Endothelial cell of umbilical vein (primary cell): ENCODE data around the gene OR51L1. TPM values are rescaled to one million over a fixed set of nuclear protein-coding genes. Genes with fewer than 3 reads are reported as not detected.

Source experiments
- BruUV-seq: library from RNA; stranded (reverse); fragments of 400-500 nt; replicated peaks from 2 replicates; lab custom pipeline; 2021; lab: Mats Ljungman, UMichigan
- CTCF ChIA-PET: fragments of 300-600, 350-600 bp; sonication (Branson Sonifier 250); formaldehyde crosslinking; loops from one replicate; lab custom pipeline; 2021; ENCODE audit warnings: antibody characterized with exemption, inconsistent platforms; lab: Charles Lee
- POLR2A ChIA-PET: fragments of 300-600, 350-600 bp; sonication (Branson Sonifier 250); formaldehyde crosslinking; loops from one replicate; lab custom pipeline; 2021; ENCODE audit warnings: antibody characterized with exemption, inconsistent platforms; lab: Charles Lee
- DNase-seq: peaks from one replicate; pipeline ENCODE4 v3.0.0-alpha.2; 2011; ENCODE audit warnings: low read depth, low spot score
- FAIRE-seq: peaks from 2 replicates; lab custom pipeline; 2011; peaks lifted over from hg19 to GRCh38; lab: Jason Lieb, UNC
- H2AFZ ChIP-seq: 2 replicates; pipeline ENCODE4 v1.6.0; 2012; ENCODE audit warnings: low read depth, low read length, control low read depth, inconsistent platforms
- H3K27ac ChIP-seq: 2 replicates; pipeline ENCODE4 v1.5.1; 2011; ENCODE audit warnings: low read depth, mild to moderate bottlenecking, control low read depth, low read length, moderate library complexity; ENCODE audit not compliant: insufficient read depth
- H3K27me3 ChIP-seq, 2 experiments: 2 replicates each; pipeline versions ENCODE4 v1.6.0 to v1.6.1; 2011; ENCODE audit warnings: low read length in 2 of 2, mixed read lengths in 1 of 2; ENCODE audit not compliant: control insufficient read depth in 2 of 2, insufficient read depth in 2 of 2
- H3K36me3 ChIP-seq, 2 experiments: 2 replicates in 1 of 2; 3 replicates in 1 of 2; pipeline ENCODE4 v1.5.1; 2011; ENCODE audit warnings: low read length in 2 of 2, mild to moderate bottlenecking in 1 of 2, moderate library complexity in 1 of 2; ENCODE audit not compliant: control insufficient read depth in 2 of 2, insufficient read depth in 2 of 2; ENCODE audit errors: extremely low read depth in 1 of 2
- H3K4me1 ChIP-seq: 3 replicates; pipeline ENCODE4 v1.5.1; 2011; ENCODE audit warnings: mild to moderate bottlenecking, low read length; ENCODE audit not compliant: control insufficient read depth, insufficient read depth; ENCODE audit errors: extremely low read depth
- H3K4me2 ChIP-seq: 2 replicates; pipeline ENCODE4 v1.6.1; 2011; ENCODE audit warnings: low read length, control low read depth, mixed read lengths; ENCODE audit not compliant: insufficient read depth
- H3K4me3 ChIP-seq, 3 experiments: fragments of 200-600 bp in 1 of 3; sonication (generic), shearing (Covaris generic) in 1 of 3; replicated peaks in 1 of 3; 2 replicates each; pipeline ENCODE4 v1.5.1; 2011 to 2016; ENCODE audit warnings: control low read depth in 3 of 3, low read length in 3 of 3, mild to moderate bottlenecking in 2 of 3, inconsistent platforms in 1 of 3, low read depth in 1 of 3, moderate library complexity in 1 of 3; ENCODE audit not compliant: insufficient read depth in 1 of 3
- H3K79me2 ChIP-seq: 2 replicates; pipeline ENCODE4 v1.6.0; 2012; ENCODE audit warnings: low read length, inconsistent platforms; ENCODE audit not compliant: control insufficient read depth, insufficient read depth
- H3K9ac ChIP-seq: replicated peaks from 2 replicates; pipeline ENCODE3; 2011; ENCODE audit warnings: low read length, control low read depth; ENCODE audit not compliant: insufficient read depth; ENCODE audit errors: extremely low read depth
- H3K9me1 ChIP-seq: replicated peaks from 3 replicates; pipeline ENCODE4 v1.6.0; 2011; ENCODE audit warnings: mild to moderate bottlenecking, low read length; ENCODE audit not compliant: control insufficient read depth, insufficient read depth; ENCODE audit errors: extremely low read depth
- H3K9me3 ChIP-seq: replicated peaks from 2 replicates; pipeline ENCODE4 v1.5.1; 2012; ENCODE audit warnings: low read length, inconsistent platforms; ENCODE audit not compliant: control insufficient read depth, insufficient read depth
- H4K20me1 ChIP-seq: replicated peaks from 2 replicates; pipeline ENCODE3; 2011; ENCODE audit warnings: mild to moderate bottlenecking, low read length; ENCODE audit not compliant: control insufficient read depth, insufficient read depth; ENCODE audit errors: extremely low read depth
- EZH2 ChIP-seq: IDR thresholded peaks from 2 replicates; pipeline ENCODE4 v1.6.1; 2012; ENCODE audit warnings: borderline replicate concordance, low read depth, mild to moderate bottlenecking, moderate library complexity, low read length, inconsistent platforms; ENCODE audit not compliant: severe bottlenecking
- FOS ChIP-seq: IDR thresholded peaks from 2 replicates; pipeline ENCODE4 v1.6.1; 2011; ENCODE audit warnings: mild to moderate bottlenecking, low read length, moderate library complexity, borderline replicate concordance; ENCODE audit not compliant: insufficient read depth
- GATA2 ChIP-seq: IDR thresholded peaks from 2 replicates; pipeline ENCODE4 v1.7.0; 2011; ENCODE audit warnings: low read depth, mild to moderate bottlenecking, moderate library complexity, mixed read lengths, low read length; ENCODE audit not compliant: insufficient read length, insufficient read depth
- JUN ChIP-seq: IDR thresholded peaks from 2 replicates; pipeline ENCODE4 v1.6.1; 2011; ENCODE audit warnings: borderline replicate concordance, low read depth; ENCODE audit not compliant: insufficient read length, insufficient read depth
- MYC ChIP-seq: IDR thresholded peaks from one replicate; pipeline ENCODE4 v1.6.1; 2011; ENCODE audit warnings: mild to moderate bottlenecking, low read depth, low read length
- POLR2A ChIP-seq: IDR thresholded peaks from 2 replicates; pipeline ENCODE4 v1.6.1; 2012; ENCODE audit warnings: low read depth, mild to moderate bottlenecking, control low read depth, low read length
- POLR2AphosphoS5 ChIP-seq: IDR thresholded peaks from 2 replicates; pipeline ENCODE4 v1.6.1; 2012; ENCODE audit warnings: low read depth, mild to moderate bottlenecking, control low read depth, low read length, moderate library complexity; ENCODE audit not compliant: insufficient read depth
- dilution Hi-C: fragments of 300-500 bp; cut with MboI; formaldehyde crosslinking; loops from one replicate; pipeline ENCODE4 v1.15.0; 2019; ENCODE audit warnings: low sequenced_read_pairs; ENCODE audit not compliant: extremely low pct_ligation_motif_present
- intact Hi-C: fragments of 100-400 bp; cut with micrococcal nuclease; formaldehyde crosslinking; loops from one replicate; pipeline ENCODE4 v1.10.0; 2022
- polyA plus RNA-seq, 4 experiments: library from polyadenylated mRNA; depleted of rRNA in 3 of 4; stranded (reverse) in 3 of 4; unstranded in 1 of 4; fragments of >200 nt; gene quantifications; 2 replicates each; pipeline versions ENCODE4 v1.2.1 to v1.2.3, GENCODE V29; 2011 to 2012; ENCODE audit warnings: missing spikeins in 1 of 4
- total RNA-seq: library from RNA; stranded (reverse); gene quantifications from 2 replicates; pipeline ENCODE4 v1.2.3, GENCODE V29; 2021
- TF ChIP-seq, protein P1 (sequence below): IDR thresholded peaks from 2 replicates; pipeline ENCODE4 v1.6.1; 2011; ENCODE audit not compliant: insufficient read depth, insufficient read length
- TF ChIP-seq, protein P2 (sequence below), 2 donors: IDR thresholded peaks; 1 replicate in 1 of 2; 2 replicates in 1 of 2; pipeline ENCODE4 v1.5.1; 2011; ENCODE audit warnings: low read length in 2 of 2, mild to moderate bottlenecking in 2 of 2, moderate library complexity in 2 of 2, control low read depth in 1 of 2, inconsistent platforms in 1 of 2, low read depth in 1 of 2; ENCODE audit not compliant: insufficient read depth in 1 of 2; ENCODE audit errors: extremely low read depth in 1 of 2

OR51L1 gene
- total and polyA plus RNA-seq, 2 donors (not counting 3 experiments of a cell fraction or from before 2014, with no cell fraction given): not detected

DNA sequence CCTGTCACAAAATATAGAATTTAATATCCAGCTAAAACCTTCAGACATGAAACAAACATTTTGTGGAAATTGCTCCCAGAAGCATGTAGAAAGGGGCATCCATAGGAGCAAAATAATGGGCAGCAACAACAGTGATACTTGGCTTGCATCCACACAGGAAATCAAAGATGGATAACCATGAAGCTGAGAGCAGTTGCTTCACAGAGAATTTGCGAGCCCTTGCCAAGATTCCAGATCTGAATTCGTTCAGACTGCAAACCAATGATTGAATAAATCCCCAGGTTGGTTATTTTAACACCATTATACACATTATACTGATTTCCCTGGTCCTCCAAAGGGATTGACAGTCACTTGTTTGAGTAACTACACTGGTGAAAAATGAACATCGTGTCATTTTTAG is 15.6 kb upstream of the OR51L1 start:
- H3K4me1 ChIP-seq: no peaks in the 10 kb centered on the region
- H3K27me3 ChIP-seq: no peaks in the 10 kb centered on the region
- H3K27ac ChIP-seq: no peak overlapping the region
- H3K9me3 ChIP-seq: no peaks in the 10 kb centered on the region
- POLR2A ChIA-PET: no interaction called here
- H3K79me2 ChIP-seq: no peaks in the 10 kb centered on the region
- H3K36me3 ChIP-seq: no peaks in the 10 kb centered on the region
- FAIRE-seq (no peak), DNase-seq (no peak)
- CTCF ChIA-PET: no interaction called here
- TF ChIP-seq POLR2AphosphoS5 (no peak), MYC (no peak), GATA2 (no peak), JUN (no peak), FOS (no peak), POLR2A (no peak), EZH2 (no peak)
- TF ChIP-seq, protein P1, sequence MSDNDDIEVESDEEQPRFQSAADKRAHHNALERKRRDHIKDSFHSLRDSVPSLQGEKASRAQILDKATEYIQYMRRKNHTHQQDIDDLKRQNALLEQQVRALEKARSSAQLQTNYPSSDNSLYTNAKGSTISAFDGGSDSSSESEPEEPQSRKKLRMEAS: no peak
- TF ChIP-seq, protein P2, sequence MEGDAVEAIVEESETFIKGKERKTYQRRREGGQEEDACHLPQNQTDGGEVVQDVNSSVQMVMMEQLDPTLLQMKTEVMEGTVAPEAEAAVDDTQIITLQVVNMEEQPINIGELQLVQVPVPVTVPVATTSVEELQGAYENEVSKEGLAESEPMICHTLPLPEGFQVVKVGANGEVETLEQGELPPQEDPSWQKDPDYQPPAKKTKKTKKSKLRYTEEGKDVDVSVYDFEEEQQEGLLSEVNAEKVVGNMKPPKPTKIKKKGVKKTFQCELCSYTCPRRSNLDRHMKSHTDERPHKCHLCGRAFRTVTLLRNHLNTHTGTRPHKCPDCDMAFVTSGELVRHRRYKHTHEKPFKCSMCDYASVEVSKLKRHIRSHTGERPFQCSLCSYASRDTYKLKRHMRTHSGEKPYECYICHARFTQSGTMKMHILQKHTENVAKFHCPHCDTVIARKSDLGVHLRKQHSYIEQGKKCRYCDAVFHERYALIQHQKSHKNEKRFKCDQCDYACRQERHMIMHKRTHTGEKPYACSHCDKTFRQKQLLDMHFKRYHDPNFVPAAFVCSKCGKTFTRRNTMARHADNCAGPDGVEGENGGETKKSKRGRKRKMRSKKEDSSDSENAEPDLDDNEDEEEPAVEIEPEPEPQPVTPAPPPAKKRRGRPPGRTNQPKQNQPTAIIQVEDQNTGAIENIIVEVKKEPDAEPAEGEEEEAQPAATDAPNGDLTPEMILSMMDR (IDR thresholded peaks at IDR 0.05; ENCODE audit: extremely low read depth in 1 of 2, insufficient read depth in 1 of 2, low read depth in 1 of 2, low read length in 2 of 2): no peak
- no peaks in the 10 kb centered on the region for H3K9me1 ChIP-seq
- no peak overlapping the region for H3K4me3 ChIP-seq
- no peak overlapping the region for H2AFZ ChIP-seq
- dilution Hi-C loops: no loop called here
- intact Hi-C loops: no loop called here
- no peaks in the 10 kb centered on the region for H4K20me1 ChIP-seq
- H3K9ac ChIP-seq: no peak overlapping the region
- no peak overlapping the region for H3K4me2 ChIP-seq
- no TSS peak for BruUV-seq
